GM12878 (cell line): ENCODE data around the gene SUPT6H. TPM values are rescaled to one million over a fixed set of nuclear protein-coding genes. Genes with fewer than 3 reads are reported as not detected.

Experiments used
- ASH2L ChIP-seq: fragments of 300-600, 200-600 bp; sonication (generic); IDR thresholded peaks from 2 replicates; pipeline ENCODE4 v1.6.1; 2017; ENCODE audit warnings: low read depth, mild to moderate bottlenecking, borderline replicate concordance
- ATF2 ChIP-seq: IDR thresholded peaks from 2 replicates; pipeline ENCODE4 v1.6.1; 2012; ENCODE audit warnings: low read length, inconsistent platforms
- ATF7 ChIP-seq: fragments of 450-650 bp; IDR thresholded peaks from 2 replicates; pipeline ENCODE4 v1.6.1; 2016; ENCODE audit warnings: low read depth, mild to moderate bottlenecking
- CBFB ChIP-seq: IDR thresholded peaks from 2 replicates; pipeline ENCODE4 v1.6.1; 2016; ENCODE audit warnings: antibody characterized with exemption, low read depth
- CREM ChIP-seq: IDR thresholded peaks from 2 replicates; pipeline ENCODE4 v1.6.1; 2014; ENCODE audit warnings: antibody characterized with exemption, low read depth
- CTCF ChIP-seq, 3 experiments: IDR thresholded peaks in 2 of 3; conservative IDR thresholded peaks in 1 of 3; 2 replicates each; pipeline ENCODE4 v1.5.1; 2011; ENCODE audit warnings: low read depth in 3 of 3, low read length in 3 of 3, mild to moderate bottlenecking in 3 of 3, control low read depth in 2 of 3, moderate library complexity in 2 of 3, inconsistent platforms in 1 of 3, mixed read lengths in 1 of 3; ENCODE audit not compliant: control insufficient read depth in 2 of 3, insufficient read depth in 1 of 3; ENCODE audit errors: extremely low read depth in 1 of 3
- E2F4 ChIP-seq: IDR thresholded peaks from 2 replicates; pipeline ENCODE4 v1.6.1; 2012; ENCODE audit warnings: low read depth, low read length, improper control_type of control experiment
- EP300 ChIP-seq, 2 experiments: fragments of 150-350 bp in 1 of 2; IDR thresholded peaks; 2 replicates each; pipeline ENCODE4 v1.6.1; 2011 to 2012; ENCODE audit warnings: low read depth in 2 of 2, low read length in 2 of 2, borderline replicate concordance in 1 of 2, improper control_type of control experiment in 1 of 2, inconsistent platforms in 1 of 2; ENCODE audit not compliant: control insufficient read depth in 1 of 2
- EZH2 ChIP-seq: IDR thresholded peaks from 2 replicates; pipeline ENCODE4 v1.6.1; 2012; ENCODE audit warnings: low read depth, mild to moderate bottlenecking, control low read depth, inconsistent platforms, low read length, borderline replicate concordance; ENCODE audit not compliant: control insufficient read depth
- FOXK2 ChIP-seq: fragments of 450-650 bp; IDR thresholded peaks from 2 replicates; pipeline ENCODE4 v1.6.1; 2017; ENCODE audit warnings: mild to moderate bottlenecking, moderate library complexity
- JUNB ChIP-seq: IDR thresholded peaks from 2 replicates; pipeline ENCODE4 v1.6.1; 2016; ENCODE audit warnings: antibody characterized with exemption, mild to moderate bottlenecking
- MYC ChIP-seq: IDR thresholded peaks from 2 replicates; pipeline ENCODE4 v1.6.1; 2011; ENCODE audit warnings: mild to moderate bottlenecking, low read length, moderate library complexity, inconsistent platforms; ENCODE audit not compliant: insufficient read depth, insufficient replicate concordance, insufficient read length, severe bottlenecking
- NFIC ChIP-seq: IDR thresholded peaks from 2 replicates; pipeline ENCODE4 v1.6.1; 2012; ENCODE audit warnings: low read depth, mild to moderate bottlenecking, inconsistent platforms, low read length, moderate library complexity
- NFXL1 ChIP-seq: fragments of 450-650 bp; IDR thresholded peaks from 2 replicates; pipeline ENCODE4 v1.6.1; 2017; ENCODE audit warnings: antibody characterized with exemption, mild to moderate bottlenecking, borderline replicate concordance
- NRF1 ChIP-seq: conservative IDR thresholded peaks from 2 replicates; pipeline ENCODE4 v1.6.1; 2011; ENCODE audit warnings: mild to moderate bottlenecking, low read depth, low read length, improper control_type of control experiment
- POLR2A ChIP-seq: IDR thresholded peaks from 2 replicates; pipeline ENCODE4 v1.6.1; 2011; ENCODE audit warnings: low read depth, mild to moderate bottlenecking, low read length
- USF2 ChIP-seq: IDR thresholded peaks from 2 replicates; pipeline ENCODE4 v1.6.1; 2011; ENCODE audit warnings: low read depth, low read length, improper control_type of control experiment, borderline replicate concordance
- ZZZ3 ChIP-seq: IDR thresholded peaks from 2 replicates; pipeline ENCODE4 v1.6.1; 2011; ENCODE audit warnings: low read depth; ENCODE audit not compliant: control insufficient read depth, insufficient read length
- polyA plus RNA-seq, 11 experiments: library from polyadenylated mRNA; depleted of rRNA in 4 of 11; unstranded in 6 of 11; stranded (reverse) in 5 of 11; fragments of >200 nt; fragmentation: Nextera tagmentation in 4 of 11; fragmentation: Illumina TruSeq in 1 of 11; extraction: Ambion mirVana in 4 of 11; extraction: Trizol in 1 of 11; gene quantifications; 1 replicate in 1 of 11; 2 replicates in 10 of 11; pipeline versions ENCODE4 v1.2.1 to v1.2.3, GENCODE V29; 2011 to 2016; ENCODE audit warnings: inconsistent platforms in 2 of 11, missing spikeins in 2 of 11, low read depth in 1 of 11
- total RNA-seq, 4 experiments: library from RNA; depleted of rRNA in 3 of 4; stranded (reverse); fragments of >200 nt in 3 of 4; fragmentation: Illumina TruSeq in 1 of 4; extraction: Trizol in 1 of 4; gene quantifications; 2 replicates each; pipeline versions ENCODE4 v1.2.1 to v1.2.3, GENCODE V29; 2013 to 2021
- TF ChIP-seq, protein P1 (sequence below): fragments of 450-650 bp; IDR thresholded peaks from 2 replicates; pipeline ENCODE4 v1.6.1; 2016; ENCODE audit warnings: mild to moderate bottlenecking, moderate library complexity, borderline replicate concordance

The SUPT6H gene
- total and polyA plus RNA-seq, 10 of the 15 experiments (the other 5 are each of a cell fraction or from before 2014, with no cell fraction given) = 1.7 to 58.8 (median 37.7) TPM

DNA sequence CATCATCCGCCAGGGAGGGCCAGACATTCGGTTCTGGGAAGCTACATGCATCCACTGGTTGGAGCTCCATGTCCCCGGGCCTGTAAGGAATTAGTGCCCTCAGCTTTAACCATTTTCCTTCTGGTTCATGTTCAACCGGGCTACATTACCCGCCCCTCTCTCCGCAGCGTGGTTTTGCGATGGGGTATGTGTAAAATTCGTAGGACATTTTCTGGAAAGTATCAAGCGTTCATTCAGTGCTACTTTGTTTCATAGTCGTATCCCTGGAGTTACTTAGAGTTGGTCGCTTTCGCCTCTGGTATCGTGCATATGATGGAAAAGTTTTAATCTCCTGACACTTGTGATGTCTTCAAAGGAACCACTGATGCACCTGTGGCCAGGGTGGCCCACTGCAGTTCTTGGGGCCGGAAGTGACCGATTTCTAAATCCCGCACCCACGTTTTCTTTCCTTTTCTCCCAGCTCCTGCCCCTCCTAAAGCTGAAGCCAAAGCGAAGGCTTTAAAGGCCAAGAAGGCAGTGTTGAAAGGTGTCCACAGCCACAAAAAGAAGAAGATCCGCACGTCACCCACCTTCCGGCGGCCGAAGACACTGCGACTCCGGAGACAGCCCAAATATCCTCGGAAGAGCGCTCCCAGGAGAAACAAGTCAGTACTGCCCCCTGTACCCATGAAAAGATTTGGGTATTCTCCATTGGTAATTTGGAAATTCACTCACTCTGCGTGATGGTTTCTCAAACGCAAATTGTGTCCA lies 58.4 kb downstream of the SUPT6H start (continued):
- no peak for TF ChIP-seq NRF1
- 0 out of 6 replicates have a peak, but pooled peaks of 2 of the 3 experiments have one; percentile 0 to 16 for TF ChIP-seq CTCF (IDR thresholded peaks at IDR 0.05 in 2 of 3, conservative IDR thresholded peaks at IDR 0.05 in 1 of 3; ENCODE audit: control insufficient read depth in 2 of 3, extremely low read depth in 1 of 3, insufficient read depth in 1 of 3, low read depth in 3 of 3, low read length in 3 of 3)
- no peak for TF ChIP-seq ATF2
- TF ChIP-seq JUNB = no peak
- TF ChIP-seq NFXL1 = no peak
- TF ChIP-seq FOXK2 = no peak
- TF ChIP-seq EP300 (IDR thresholded peaks at IDR 0.05; ENCODE audit: borderline replicate concordance in 1 of 2, control insufficient read depth in 1 of 2, low read depth in 2 of 2, low read length in 2 of 2) = no peak
- no peak for TF ChIP-seq EZH2
- no peak for TF ChIP-seq NFIC
- TF ChIP-seq E2F4 = no peak
- TF ChIP-seq MYC = no peak
- TF ChIP-seq, protein P1, sequence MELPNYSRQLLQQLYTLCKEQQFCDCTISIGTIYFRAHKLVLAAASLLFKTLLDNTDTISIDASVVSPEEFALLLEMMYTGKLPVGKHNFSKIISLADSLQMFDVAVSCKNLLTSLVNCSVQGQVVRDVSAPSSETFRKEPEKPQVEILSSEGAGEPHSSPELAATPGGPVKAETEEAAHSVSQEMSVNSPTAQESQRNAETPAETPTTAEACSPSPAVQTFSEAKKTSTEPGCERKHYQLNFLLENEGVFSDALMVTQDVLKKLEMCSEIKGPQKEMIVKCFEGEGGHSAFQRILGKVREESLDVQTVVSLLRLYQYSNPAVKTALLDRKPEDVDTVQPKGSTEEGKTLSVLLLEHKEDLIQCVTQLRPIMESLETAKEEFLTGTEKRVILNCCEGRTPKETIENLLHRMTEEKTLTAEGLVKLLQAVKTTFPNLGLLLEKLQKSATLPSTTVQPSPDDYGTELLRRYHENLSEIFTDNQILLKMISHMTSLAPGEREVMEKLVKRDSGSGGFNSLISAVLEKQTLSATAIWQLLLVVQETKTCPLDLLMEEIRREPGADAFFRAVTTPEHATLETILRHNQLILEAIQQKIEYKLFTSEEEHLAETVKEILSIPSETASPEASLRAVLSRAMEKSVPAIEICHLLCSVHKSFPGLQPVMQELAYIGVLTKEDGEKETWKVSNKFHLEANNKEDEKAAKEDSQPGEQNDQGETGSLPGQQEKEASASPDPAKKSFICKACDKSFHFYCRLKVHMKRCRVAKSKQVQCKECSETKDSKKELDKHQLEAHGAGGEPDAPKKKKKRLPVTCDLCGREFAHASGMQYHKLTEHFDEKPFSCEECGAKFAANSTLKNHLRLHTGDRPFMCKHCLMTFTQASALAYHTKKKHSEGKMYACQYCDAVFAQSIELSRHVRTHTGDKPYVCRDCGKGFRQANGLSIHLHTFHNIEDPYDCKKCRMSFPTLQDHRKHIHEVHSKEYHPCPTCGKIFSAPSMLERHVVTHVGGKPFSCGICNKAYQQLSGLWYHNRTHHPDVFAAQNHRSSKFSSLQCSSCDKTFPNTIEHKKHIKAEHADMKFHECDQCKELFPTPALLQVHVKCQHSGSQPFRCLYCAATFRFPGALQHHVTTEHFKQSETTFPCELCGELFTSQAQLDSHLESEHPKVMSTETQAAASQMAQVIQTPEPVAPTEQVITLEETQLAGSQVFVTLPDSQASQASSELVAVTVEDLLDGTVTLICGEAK = no peak
- TF ChIP-seq POLR2A = peak; percentile 28
- no peak for TF ChIP-seq ZZZ3
- no peak for TF ChIP-seq CREM
- no peak for TF ChIP-seq CBFB
- no peak for TF ChIP-seq USF2
- no peak for TF ChIP-seq ATF7
- TF ChIP-seq ASH2L = no peak
